GM13976 (cell line): Measurements from ENCODE around the gene PRM3.

Experiments used
- DNase-seq: peaks from one replicate; pipeline ENCODE4 v3.0.0; 2012; ENCODE audit warnings: low spot score
- CTCF ChIP-seq: IDR thresholded peaks from 2 replicates; pipeline ENCODE4 v1.5.1; 2012; ENCODE audit warnings: borderline replicate concordance, mild to moderate bottlenecking; ENCODE audit not compliant: insufficient read depth; ENCODE audit errors: extremely low read depth, missing control alignments, control extremely low read depth
- in situ Hi-C: fragments of 300-500 bp; cut with MboI; formaldehyde crosslinking; loops from one replicate; pipeline ENCODE4 v1.12.0; 2022; ENCODE audit warnings: low sequenced_read_pairs, mixed read lengths, inconsistent platforms; ENCODE audit not compliant: unreplicated experiment

The PRM3 gene

DNA sequence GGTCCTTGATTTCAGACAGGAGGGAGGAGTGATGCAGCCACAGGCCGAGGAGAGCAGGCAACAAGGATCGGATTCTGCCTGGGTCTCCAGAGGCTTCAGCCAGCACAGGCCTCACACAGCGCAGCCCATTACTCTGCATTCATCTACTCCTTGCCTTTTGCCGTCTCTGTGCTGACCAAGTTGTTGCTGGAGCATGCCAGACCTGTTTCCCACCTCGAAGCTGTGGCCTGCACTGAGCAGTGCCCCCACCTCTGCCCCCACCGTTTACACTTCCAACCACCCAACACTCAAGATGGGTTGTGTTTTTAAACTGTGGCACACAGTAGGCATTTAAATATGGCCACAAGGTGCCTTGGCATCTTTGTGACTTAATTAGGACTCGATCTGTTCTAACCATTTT is 1.5 kb upstream of the PRM3 start:
- no peak for TF ChIP-seq CTCF
- in situ Hi-C loops: no loop called here
- no peak for DNase-seq

DNA sequence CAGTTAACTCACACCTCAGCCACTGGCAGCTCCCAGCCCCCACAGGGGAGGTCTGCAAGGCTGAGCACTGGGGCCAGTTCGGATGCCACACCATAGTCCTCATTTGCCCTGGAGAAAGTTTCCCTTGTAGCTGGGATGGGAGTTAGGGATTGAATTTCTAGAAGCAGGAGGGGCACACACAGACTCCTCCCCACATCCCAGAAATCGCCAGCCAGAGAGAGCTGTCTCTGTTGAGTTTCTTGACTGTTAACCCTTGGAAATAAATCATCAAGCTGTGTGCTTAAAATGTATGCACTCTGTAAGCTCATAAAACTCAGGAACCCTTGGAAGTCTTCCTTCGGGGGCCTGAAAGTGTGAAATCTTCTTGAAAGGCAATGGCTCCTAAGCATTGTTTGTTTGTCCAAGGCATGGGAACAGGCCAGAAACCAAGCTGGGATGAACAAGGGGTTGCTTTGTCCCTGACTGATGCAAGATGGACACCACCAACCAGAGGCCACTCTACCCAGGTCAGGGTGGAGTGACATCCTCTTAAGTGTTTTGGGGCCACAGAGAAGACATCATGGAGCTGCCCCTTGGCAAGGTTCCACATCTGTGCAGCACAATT is 394 bp upstream of the PRM3 start:
- DNase-seq: no peak
- in situ Hi-C loops: no loop called here

DNA sequence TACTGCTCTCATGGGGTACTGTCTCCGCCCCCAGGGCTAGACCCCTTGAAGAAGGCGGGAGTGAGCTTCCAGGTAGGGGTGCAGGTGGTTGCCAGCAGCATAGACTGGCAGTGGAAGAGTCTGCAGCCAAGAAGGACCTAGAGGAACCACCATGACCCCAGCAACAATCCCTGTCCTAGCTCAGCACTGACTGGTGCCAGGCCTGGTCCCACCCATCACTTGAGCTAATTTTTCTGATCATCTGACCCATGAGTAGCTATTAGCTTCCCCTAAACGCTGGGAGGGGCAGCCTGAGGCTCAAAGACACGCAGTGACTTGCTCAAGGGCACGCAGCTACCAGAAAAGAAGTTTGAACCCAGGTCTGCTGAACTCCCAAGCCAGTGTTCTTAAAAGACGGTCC is 945 bp downstream of the PRM3 start:
- in situ Hi-C loops: no loop called here
- no peak for TF ChIP-seq CTCF
- DNase-seq: no peak

More for the DNA sequence above, 394 bp upstream of the PRM3 start:
- TF ChIP-seq CTCF: no peak

DNA sequence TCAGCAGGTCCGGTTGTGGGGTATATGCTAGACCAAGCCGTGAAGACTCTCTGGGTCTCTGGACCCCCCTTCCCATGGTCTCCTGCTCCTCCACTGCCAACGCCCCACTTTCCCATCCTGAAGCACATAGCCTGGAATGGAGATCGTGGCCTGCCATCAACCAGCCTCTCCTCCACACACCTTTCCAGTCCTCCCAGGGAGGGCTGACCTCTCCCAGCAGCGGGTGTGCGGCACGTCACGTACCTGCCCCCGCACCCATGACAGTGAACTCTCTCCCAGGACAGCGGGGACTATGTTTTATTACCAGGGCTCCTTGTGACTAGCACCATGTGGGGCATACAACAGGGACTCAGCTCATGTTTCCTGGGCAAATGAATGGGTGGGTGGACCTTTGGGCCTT is 1.8 kb downstream of the PRM3 start:
- in situ Hi-C loops: no loop called here
- no peak for TF ChIP-seq CTCF
- DNase-seq: no peak

DNA sequence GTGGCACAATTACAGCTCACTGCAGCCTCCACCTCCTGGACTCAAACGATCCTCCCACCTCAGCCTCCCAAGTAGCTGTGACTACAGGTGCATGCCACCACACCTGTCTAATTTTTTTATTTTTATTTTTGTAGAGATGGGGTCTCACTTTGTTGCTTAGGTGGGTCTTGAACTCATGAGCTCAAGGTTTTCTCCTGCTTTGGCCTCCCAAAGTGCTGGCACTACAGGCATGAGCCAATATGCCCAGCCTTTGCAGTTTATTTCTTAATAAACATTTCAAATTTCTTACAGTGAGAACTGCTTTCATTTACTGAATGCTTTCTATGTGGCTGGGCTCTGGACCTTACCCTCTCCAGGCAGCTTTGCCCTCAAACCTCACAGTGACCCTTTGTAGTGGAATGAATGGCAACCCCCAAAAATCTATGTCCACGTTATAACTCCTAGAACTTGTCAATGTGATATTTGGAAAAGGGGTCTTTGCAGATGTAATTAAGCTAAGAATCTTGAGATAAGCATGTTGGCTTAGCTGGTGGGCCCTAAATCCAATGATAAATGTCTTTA is 2.7 kb downstream of the PRM3 start:
- no peak for DNase-seq
- TF ChIP-seq CTCF: no peak
- in situ Hi-C loops: no loop called here

GRCh38 chr16:11268921-11269375 is 4.5 kb downstream of the PRM3 start, which contains the start of gene TNP2:
TNP2 (minus strand) TSS chr16:11269325; CDS start chr16:11269262, 63 bp downstream.
- no peak for TF ChIP-seq CTCF
- in situ Hi-C loops: no loop called here
- no peak for DNase-seq

DNA sequence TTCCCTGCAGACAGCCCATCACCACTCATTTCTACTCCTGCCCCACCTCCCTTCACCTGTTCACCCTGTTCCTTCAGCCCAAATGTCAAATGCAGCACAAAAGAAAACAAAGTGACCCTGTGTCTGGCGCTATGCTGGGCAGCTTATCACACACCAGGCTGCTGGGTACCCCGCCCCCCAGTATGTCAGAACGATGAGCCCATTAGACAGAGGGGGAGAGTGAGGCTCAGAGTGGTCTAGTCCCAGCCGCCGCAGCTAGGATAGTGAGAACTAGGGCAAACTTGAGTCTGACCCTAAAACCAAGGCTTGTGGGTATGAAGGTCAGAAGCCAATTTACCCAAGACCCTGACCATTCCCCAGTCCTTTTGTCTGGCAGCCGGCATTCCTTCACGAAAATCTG is 8.3 kb downstream of the PRM3 start:
- DNase-seq: no peak
- in situ Hi-C loops: no loop called here
- no peak for TF ChIP-seq CTCF
